Left kidney (tissue), 2 donors: ENCODE measurements around the gene EEA1. TPM values are rescaled to one million over a fixed set of nuclear protein-coding genes. Genes with fewer than 3 reads are reported as not detected.

Experiments used
- DNase-seq: peaks from one replicate; pipeline ENCODE4 v3.0.0-alpha.2; 2013
- polyA plus RNA-seq: library from polyadenylated mRNA; unstranded; fragments of 120-200 nt; gene quantifications from one replicate; pipeline ENCODE4 v1.2.1, GENCODE V29; 2013; ENCODE audit not compliant: insufficient read length

EEA1 gene
- polyA plus RNA-seq, 1 donor: 17.4 TPM

DNA sequence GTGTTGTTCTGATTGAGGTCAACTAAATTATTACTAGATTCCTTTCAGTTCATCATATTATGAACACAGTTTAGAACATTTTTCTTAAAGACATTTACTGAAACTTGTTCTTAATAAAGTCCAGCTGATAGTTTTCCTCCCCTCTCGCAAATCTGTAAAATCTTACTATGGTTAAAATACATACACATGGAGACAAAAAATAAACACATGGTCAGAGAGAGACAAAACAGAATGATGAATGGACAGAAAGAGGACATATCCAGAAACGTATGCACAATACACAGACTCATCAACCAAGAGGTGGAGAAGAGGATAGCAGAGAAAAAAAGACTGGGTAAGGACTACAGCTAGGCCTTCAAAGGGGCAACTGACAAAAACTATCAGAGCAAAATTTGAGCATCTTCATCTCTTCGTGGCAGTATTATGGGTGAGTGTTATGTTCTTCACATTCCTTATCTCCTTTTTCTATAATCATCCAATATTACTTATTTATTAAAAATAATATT, 38.4 kb downstream of the EEA1 start:
- no peak for DNase-seq

DNA sequence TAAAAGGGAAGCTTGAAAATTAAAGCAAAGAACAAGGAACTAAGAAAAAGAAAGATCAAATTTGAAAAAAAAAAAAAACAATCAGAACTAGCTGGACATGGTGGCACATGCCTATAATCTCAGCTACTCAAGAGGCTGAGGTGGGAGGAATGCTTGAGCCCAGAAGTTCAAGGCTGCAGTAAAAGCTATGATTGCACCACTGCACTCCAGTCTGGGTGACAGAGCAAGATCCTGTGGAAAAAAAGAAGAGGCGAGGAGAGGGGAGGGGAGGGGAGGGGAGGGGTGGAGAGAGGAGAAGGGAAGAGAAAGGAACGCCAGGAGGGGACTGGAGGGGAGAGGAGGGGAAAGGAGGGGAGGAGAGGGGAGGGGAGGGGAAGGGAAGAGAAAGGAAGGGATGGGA, 43.0 kb downstream of the EEA1 start:
- DNase-seq: no peak

DNA sequence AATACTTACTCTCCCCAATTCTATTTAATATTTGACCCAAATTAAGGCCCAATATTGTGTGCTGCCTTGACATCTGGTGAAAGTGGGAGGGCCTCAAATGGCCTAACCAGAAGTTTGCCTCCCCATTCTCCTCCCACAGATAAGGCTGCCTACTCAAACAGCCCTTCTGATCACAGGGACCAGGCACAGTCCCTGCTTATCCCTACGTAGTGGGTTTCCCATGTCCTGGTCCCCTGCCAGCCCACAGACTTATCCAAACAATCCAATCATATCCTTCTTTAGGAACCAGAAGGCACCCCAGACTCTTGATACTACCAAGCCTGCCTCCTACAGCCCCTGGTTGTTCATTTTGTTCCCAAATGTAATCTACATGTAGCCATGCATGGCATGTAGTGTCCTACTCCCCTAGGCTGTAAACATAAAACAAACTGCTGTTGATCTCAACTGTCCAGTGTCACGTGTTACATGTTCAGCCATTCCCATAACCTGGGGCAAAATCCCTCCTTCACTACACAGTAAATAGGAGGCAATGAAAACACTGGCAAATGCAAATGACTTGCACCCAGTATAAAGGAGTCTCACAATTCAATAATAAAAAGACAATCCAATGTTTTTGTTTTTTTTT, 49.3 kb downstream of the EEA1 start:
- DNase-seq: no peak

DNA sequence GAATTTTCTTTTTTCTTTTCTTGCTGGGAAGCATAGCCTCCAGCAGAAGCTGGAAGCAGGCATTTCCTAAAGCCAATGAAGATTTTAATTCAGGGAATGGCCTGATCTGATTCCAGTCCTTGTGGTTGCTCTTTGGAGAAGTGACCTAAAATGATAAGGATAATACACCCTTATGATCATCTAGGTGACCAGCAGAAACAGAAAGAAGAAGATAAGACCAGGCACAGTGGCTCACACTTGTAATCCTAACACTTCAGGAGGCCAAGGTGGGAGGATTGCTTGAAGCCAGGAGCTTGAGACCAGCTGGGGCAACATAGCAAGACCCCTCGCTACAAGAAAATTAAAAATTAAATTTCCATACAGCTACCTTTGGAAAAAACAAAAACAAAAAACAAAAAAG, 51.2 kb downstream of the EEA1 start:
- no peak for DNase-seq

DNA sequence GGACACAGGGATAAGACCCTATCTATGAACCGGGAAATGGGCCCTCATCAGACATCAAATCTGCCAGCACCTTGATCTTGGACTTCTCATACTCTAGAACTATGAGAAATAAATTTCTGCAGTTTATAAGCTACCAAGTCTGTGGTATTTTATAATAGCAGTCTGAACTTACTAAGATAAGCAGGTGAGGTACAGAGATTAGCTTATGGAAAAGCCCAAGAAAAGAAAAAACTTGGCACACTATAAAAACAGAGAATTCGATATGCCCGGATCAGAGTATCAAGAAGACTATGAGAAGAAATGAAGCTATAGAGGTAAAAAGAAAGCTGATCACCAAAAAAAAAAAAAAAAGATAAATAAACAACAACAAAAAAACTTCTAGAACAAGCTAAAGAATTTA, 52.6 kb downstream of the EEA1 start:
- no peak for DNase-seq

DNA sequence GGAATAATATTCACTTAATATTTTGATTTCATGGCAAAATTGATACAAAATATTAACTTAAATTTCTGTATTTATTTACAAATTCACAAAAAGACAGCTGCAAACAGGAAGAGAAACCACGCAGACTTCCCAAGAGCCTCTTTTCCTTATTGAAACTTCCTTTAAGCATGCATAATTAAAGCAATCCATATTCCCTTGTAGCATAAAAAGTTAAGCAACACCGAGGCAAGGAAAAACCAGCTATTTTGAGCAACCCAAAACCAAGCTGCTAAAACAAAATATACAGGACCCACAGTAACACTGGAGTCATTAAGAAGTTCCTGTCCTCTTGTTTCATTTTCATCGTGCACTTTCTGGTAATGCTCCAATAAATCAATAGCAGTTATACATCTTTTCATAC, 58.0 kb downstream of the EEA1 start:
- no peak for DNase-seq

DNA sequence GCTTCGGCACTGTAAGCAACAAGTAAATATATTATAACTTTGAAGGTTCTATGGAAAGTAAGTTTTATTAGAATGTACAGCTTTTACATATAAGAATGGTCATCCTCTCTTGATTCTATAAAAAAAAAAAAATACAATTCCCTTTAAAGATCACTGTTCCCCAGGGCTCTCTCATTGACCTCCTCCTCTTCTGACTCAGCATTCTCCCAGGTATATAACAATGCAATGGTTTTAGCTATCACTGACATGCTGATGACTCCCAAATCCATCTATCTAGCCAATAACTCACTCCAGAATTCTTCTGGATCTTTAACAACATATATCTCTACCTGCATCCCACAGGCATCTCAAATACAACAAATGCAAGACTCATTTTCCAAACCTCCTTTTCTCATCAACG, 62.7 kb downstream of the EEA1 start:
- no peak for DNase-seq

DNA sequence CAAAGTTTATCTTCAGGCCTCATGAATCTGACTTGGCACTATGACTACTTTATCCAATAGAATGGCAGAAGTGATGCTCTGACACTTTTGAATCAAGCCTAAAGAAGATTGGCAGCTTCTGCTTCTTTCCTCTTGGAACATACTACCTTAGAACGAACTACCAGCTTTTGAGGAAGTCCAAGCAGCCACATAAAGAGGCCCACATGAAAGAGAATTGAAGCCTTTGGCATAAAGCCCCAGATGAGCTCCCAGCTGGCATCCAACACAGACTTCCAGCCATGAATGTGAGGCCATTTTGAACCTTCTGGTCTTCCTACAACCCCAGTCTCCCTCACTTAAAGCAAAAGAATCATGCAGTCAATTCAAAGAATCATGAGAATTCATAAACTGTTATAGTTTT, 65.8 kb downstream of the EEA1 start:
- no peak for DNase-seq

DNA sequence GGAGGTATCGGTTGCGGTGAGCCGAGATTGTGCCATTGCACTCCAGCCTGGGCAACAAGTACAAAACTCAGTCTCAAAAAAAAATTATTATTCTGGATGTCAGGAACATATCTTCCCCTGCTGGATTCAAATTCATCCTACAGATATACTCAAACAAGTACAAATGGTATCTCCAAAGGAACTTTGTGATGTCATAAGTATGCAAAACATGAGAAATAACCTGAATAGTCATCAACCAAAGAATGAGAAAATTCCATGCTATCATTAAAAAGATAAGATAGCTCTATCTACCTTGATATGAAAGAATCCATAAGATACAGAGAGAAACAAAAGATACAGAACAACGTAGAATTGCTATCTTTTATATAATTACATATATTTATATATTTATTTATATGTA, 67.7 kb downstream of the EEA1 start:
- DNase-seq: no peak

DNA sequence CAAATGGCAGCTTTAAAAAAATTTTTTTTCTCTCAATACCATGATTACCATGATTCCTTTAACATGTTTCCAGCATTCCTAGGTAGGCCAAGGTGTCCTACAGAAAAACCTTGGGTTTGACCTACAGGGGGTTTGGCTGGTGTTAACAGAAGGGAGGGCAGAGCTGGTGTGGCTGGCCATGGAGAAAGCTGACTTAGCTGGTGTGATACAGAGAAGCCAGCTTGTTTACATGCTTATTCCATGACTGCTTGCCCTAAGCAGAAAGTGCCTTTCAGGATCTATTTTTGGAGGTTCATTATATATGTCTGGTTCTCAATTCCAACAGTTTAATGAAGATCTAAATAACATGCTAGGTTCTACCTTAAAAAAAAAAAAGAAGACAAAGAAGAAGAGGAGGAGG, 68.6 kb downstream of the EEA1 start:
- DNase-seq: no peak

DNA sequence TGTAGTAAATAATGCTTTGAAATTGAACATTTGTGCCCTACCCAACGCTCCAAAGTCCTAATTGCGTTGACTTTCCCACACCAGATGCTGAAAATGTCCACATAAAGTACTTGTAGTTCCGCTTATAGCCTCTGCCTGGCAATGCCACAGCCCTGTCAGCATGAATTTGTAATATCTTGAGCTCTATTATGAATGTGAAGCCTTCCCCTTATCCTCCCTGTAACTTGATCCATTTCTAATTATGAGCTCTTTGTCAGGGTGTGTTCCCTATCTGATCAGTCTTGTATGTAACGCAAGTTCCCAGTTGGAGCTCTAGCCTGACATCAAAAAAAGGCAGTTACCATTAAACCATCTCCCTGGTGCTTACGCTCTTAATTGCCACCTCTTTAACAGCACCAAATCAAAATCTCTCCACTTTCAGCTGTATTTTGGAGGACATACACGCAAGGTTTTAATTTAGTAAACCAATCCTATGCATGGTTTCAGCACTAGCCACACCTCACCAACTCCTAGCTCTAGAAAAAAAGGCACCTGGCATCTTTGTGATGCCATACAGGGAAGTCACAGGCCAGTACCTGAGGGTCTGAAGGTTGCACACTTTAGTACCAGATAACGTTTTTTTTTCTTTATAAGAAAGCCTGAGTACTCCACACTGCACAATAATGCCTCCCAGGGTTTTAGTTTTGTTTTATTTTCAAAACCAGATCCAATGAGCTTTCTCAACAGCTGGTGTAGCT, 69.3 kb downstream of the EEA1 start:
- no peak for DNase-seq

DNA sequence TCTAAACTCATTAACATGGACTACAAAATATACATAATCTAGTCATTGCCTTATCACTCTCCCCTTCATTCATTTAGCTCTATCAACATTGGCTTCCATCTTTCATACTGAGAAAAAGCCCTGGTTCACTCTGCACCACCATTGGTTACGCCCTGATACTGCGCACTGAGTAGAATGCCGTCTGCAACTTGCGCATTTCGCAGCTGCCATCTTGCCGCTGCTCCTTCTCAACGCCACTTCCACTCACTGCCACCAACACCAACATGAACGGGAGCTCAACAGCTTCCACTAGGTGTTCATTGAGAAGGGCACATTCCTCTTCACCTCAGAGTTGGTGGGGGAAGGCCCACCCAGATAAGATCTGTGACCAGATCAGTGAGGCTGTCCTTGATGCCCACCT, 71.3 kb downstream of the EEA1 start:
- no peak for DNase-seq

DNA sequence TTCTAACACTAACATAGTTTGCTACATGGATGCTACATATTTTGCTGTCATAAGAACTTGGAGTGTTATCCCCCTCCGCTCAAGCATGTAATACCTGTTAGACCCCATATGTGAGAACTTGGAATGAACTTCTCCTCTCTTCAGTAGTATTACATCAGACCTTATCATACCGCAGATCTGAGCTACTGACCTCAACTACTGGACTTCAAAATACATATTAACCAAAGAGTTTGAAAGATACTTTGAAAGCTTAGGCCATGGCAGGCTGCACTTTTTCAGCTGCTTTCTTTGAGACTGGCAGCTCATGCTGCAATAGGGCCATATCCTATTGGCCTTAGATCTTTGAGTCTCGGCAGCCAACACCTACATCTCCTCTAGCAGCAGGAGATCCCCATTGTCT, 74.8 kb downstream of the EEA1 start:
- no peak for DNase-seq

DNA sequence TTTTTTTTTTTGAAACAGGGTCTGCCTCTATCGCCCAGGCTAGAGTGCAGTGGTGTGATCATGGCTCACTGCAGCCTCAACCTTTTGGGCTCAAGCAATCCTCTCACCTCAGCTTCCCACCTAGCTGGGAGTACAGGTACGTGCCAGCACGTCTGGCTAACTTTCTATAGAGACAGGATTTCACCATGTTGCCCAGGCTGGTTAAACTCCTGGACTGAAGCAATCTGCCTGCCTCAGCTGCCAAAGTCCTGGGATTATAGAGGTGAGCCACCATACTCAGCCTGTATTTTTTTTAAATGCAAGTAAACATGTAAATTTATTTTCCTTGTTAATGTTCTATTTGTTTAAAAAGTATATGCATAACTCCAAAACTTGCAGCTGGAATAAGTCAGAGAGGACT, 80.4 kb downstream of the EEA1 start:
- no peak for DNase-seq

DNA sequence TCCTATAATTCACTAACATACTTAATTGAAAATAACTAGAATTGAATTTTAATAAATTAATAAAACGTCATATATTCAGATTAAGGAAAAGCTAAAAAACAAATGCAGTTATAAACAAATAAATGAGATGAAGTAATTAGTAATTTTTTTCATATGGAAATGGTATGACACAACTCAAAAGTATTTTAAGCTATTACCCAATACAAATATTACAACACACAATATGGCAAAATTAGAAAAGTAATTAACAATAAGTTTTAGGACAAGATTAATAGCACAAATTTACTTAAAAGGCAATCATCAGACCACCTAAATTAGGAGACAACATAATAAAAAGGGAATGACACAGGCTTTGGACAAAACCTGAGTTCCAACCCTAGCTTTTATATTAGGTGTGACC, 81.7 kb downstream of the EEA1 start:
- no peak for DNase-seq

DNA sequence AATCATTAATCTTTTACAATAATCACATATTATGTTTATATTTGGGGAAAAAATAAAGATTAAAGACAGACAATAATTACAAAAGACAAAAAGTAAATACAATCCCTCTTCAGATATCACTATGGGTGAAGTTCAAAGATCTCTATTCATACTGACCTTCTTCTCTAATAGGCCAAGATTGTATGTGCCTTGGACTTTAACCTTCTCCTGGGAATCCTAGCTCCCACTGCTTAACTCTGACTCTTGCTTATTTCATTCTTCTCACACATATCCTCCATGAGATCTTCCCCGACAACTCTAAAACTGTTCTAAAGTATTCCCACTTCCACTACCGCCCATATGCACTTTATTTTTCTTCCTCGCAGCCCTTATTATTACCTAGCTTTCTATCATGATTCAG, 83.8 kb downstream of the EEA1 start:
- no peak for DNase-seq

DNA sequence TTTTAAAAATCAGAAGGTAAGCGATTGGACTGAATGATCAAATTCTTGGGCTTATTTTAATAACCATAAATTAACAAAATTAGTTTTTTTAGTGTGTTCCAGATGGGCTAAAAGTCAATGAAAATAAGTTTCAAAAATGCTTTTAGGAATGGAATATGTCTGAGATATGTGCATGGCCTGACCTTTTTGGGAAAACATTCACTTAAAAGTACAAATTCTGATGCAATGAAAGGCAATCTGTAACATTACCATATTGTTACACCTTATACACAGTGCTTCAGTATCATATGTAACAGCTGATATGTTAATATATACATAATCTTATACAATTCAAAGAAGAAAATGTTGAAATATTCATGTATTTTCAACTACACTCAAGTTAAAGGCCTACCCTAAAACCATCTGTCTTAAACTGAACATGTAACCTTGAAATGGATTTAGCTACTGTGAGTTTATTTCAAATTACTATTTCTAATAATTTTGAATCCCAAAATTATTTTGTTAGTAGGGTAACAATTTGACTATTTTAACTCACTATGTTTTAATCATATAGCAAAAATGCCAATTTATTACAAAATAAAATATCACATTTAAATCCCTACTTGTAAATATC, 84.8 kb downstream of the EEA1 start:
- DNase-seq: no peak

DNA sequence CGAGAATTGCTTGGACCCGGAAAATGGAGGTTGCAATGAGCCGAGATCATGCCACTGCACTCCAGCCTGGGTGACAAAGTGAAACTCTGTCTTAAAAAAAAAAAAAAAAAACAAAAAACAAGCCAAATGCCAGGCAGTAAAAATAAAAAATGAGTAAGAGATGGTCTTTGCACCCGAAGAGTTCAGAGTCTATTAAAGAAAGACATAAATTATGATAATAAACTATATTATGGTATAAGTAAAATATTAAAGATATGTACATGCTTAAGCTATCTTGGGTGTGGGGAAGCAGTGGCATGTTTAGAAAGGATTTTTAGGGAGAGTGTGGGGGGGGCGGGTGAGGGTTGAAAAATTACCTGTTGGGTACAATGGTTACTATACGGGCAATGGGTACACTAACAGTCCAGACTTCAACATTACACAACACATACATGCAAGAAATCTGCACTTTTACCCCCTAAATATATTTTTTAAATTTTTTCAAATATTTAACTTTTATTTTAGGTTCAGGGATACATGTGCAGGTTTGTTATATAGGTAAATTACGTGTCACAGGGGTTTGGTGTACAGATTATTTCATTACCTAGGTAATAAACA, 99.3 kb downstream of the EEA1 start:
- no peak for DNase-seq

DNA sequence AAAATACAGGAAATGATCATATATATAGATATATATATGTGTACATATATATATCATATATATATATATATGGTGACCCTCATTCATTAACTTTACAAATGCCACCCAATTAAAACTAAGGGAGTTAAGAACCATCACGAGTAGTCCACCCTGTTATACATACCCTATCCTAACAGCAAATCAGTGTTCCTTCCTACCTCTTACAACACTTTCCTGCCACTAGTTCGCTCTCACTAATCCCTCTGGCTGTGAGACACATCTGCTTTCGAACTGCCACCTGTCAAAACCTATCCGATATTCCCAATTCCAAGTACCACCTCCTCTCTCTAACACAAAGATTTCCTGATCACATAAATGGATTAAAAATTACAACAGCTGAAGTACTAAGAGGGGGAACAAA, 100.5 kb downstream of the EEA1 start:
- no peak for DNase-seq

DNA sequence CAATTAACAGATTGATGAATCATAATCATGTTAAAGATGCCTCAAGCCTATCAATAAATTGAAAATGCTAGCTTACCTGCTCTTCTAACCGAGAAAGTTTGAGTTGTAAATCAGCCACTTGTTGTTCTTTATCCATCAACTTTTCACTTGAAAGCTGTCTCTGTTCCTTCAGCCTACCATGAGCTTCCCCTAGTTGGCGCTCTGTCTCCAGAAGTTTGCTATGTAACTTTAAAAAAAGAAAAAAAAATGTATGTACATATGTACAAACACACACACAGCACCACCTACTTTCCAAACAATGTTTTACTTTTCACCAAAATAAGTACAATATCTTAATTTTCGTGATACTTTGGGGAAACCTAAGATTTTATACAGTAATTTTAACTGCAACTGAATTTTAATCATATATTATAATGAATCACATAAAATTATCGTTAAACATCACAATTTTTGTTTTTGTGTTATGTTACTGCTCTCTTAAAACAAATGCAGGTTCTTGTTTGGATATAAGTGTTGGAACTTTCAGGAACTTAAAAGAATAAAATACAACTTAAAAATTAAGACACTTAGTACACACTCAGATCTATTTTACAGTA, 101.2 kb downstream of the EEA1 start:
- peak; percentile 34 for DNase-seq

DNA sequence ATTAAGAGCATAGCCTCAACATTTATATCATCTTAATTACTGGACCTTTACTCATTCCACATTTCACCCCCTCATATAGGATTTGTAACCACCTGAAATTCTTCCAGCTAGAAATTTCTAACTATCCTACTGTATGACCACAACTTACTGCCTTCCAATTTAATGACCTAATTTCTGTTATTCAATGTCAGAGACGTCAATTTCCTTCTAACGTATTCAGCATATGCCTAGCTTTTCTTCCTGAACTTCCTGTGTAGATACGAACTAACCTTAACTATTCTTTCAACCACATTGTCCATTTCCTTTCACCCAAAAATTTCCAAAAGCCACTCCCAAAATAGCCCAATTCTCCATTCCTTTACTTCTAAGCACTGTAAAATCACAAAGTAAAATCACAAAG, 108.0 kb downstream of the EEA1 start:
- no peak for DNase-seq

DNA sequence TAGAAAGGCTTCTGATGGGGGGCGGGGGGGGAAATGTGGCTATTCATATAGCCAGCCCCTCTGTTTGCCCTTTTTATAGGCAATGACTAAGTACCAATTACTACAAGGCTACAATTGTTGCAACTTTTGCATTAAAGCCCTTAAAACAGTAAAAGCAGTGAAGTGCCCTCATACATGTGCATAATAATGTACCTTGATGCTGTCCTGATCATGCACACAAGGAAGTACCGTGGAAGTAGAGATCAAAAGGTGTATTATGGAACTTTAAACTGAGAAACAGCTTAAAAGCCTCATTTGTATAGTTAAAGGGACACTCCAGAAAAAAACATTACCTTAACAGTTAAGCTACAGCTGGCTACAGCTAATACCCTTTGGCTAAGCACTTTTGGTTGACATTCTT, 114.5 kb downstream of the EEA1 start:
- no peak for DNase-seq

DNA sequence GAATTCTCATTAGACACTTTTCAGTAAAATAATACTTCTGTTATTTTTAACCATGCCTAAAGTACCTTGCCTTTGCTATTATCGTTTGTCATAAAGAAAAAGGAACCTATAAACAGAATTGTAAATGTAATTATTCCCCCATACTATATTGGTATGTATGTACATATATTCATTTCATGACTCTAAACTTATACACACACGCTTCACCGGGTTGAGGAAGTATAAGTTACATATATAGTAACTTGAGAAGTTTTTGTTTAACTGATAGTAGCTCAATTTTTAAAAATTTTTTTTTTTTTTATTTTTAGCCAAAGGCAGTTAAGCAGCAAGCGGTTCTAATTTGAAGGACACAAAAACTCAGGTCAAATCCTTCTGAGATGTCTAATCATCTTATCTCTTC, 118.7 kb downstream of the EEA1 start:
- no peak for DNase-seq
